GM12891 (cell line): Measurements from ENCODE around the gene DPH6.

ENCODE experiments used
- DNase-seq: peaks from one replicate; pipeline ENCODE4 v3.0.0; 2011; ENCODE audit warnings: low spot score; ENCODE audit not compliant: insufficient read length
- FAIRE-seq: peaks from 2 replicates; lab custom pipeline; 2011; peaks lifted over from hg19 to GRCh38; lab: Jason Lieb, UNC
- PAX5 ChIP-seq: IDR thresholded peaks from 2 replicates; pipeline ENCODE4 v1.6.1; 2011; ENCODE audit warnings: low read length, moderate library complexity, mild to moderate bottlenecking; ENCODE audit not compliant: insufficient read depth, severe bottlenecking
- POLR2A ChIP-seq: IDR thresholded peaks from 2 replicates; pipeline ENCODE4 v1.6.1; 2011; ENCODE audit warnings: low read depth, low read length, control low read depth
- POLR2AphosphoS5 ChIP-seq: IDR thresholded peaks from 2 replicates; pipeline ENCODE4 v1.6.1; 2011; ENCODE audit warnings: low read depth, low read length, control low read depth
- POU2F2 ChIP-seq: IDR thresholded peaks from 2 replicates; pipeline ENCODE4 v1.6.1; 2011; ENCODE audit warnings: low read depth, mild to moderate bottlenecking, control low read depth, low read length, moderate library complexity
- SPI1 ChIP-seq: IDR thresholded peaks from 2 replicates; pipeline ENCODE4 v1.6.1; 2011; ENCODE audit warnings: low read depth, low read length, control low read depth
- TAF1 ChIP-seq: IDR thresholded peaks from 2 replicates; pipeline ENCODE4 v1.6.1; 2011; ENCODE audit warnings: low read depth, low read length, control low read depth

DPH6 gene

GRCh38 chr15:35327789-35328188 is 218.2 kb downstream of the DPH6 start:
- FAIRE-seq (no peak), DNase-seq (no peak)
- TF ChIP-seq PAX5 (no peak), TAF1 (no peak), POLR2AphosphoS5 (no peak), POLR2A (no peak), SPI1 (no peak), POU2F2 (no peak)

GRCh38 chr15:35325374-35325941 is 220.5 kb downstream of the DPH6 start:
- FAIRE-seq (no peak), DNase-seq (no peak)
- TF ChIP-seq TAF1 (no peak), POU2F2 (no peak), PAX5 (no peak), POLR2A (no peak), POLR2AphosphoS5 (no peak), SPI1 (no peak)

GRCh38 chr15:35323141-35323540 is 222.8 kb downstream of the DPH6 start:
- no peak for DNase-seq
- no peak for FAIRE-seq
- TF ChIP-seq POLR2A (no peak), POU2F2 (no peak), SPI1 (no peak), POLR2AphosphoS5 (no peak), PAX5 (no peak), TAF1 (no peak)

- FAIRE-seq (no peak), DNase-seq (no peak)
- TF ChIP-seq PAX5: no peak
- no peak for TF ChIP-seq POLR2AphosphoS5
- TF ChIP-seq TAF1: no peak
- no peak for TF ChIP-seq POU2F2
- TF ChIP-seq POLR2A: no peak
- TF ChIP-seq SPI1: no peak
Measured at GRCh38 chr15:35321926-35322325, 224.0 kb downstream of the DPH6 start.

GRCh38 chr15:35320911-35321310 is 225.1 kb downstream of the DPH6 start:
- FAIRE-seq (no peak), DNase-seq (no peak)
- TF ChIP-seq POLR2A (no peak), SPI1 (no peak), POLR2AphosphoS5 (no peak), PAX5 (no peak)
